Liver (tissue), 9 donors: ENCODE data around the gene NUDT14. TPM values are rescaled to one million over a fixed set of nuclear protein-coding genes. Genes with fewer than 3 reads are reported as not detected.

Experiments
- DNase-seq: peaks from one replicate; pipeline ENCODE4 v3.0.0-alpha.2; 2017; ENCODE audit warnings: low spot score
- H3K27ac ChIP-seq, 2 donors: one replicate each; pipeline ENCODE4 v1.7.0; 2013; ENCODE audit warnings: inconsistent platforms in 2 of 2, low read length in 2 of 2, control low read depth in 1 of 2, low read depth in 1 of 2, mild to moderate bottlenecking in 1 of 2
- H3K27me3 ChIP-seq, 4 donors: one replicate each; pipeline versions ENCODE4 v1.6.1 to v1.7.0; 2013; ENCODE audit warnings: low read length in 3 of 4, inconsistent platforms in 1 of 4, mild to moderate bottlenecking in 1 of 4, moderate library complexity in 1 of 4; ENCODE audit not compliant: control insufficient read depth in 4 of 4, insufficient read depth in 4 of 4
- H3K36me3 ChIP-seq, 4 donors: one replicate each; pipeline versions ENCODE4 v1.6.1 to v1.7.0; 2013; ENCODE audit warnings: low read length in 3 of 4, mild to moderate bottlenecking in 3 of 4, low read depth in 1 of 4, moderate library complexity in 1 of 4; ENCODE audit not compliant: control insufficient read depth in 4 of 4, insufficient read depth in 3 of 4
- H3K4me1 ChIP-seq, 4 donors: one replicate each; pipeline versions ENCODE4 v1.6.1 to v1.7.0; 2013; ENCODE audit warnings: low read length in 3 of 4, mild to moderate bottlenecking in 3 of 4, moderate library complexity in 1 of 4; ENCODE audit not compliant: control insufficient read depth in 4 of 4, insufficient read depth in 4 of 4
- H3K4me3 ChIP-seq, 3 donors: one replicate each; pipeline versions ENCODE4 v1.6.1 to v1.7.0; 2013; ENCODE audit warnings: low read length in 3 of 3, control low read depth in 1 of 3, low read depth in 1 of 3, mild to moderate bottlenecking in 1 of 3
- H3K9ac ChIP-seq, 2 donors: one replicate each; pipeline ENCODE4 v1.7.0; 2013; ENCODE audit warnings: low read length in 2 of 2, mild to moderate bottlenecking in 2 of 2, moderate library complexity in 2 of 2, control low read depth in 1 of 2, low read depth in 1 of 2
- H3K9me3 ChIP-seq, 4 donors: one replicate each; pipeline versions ENCODE4 v1.6.1 to v1.7.0; 2013; ENCODE audit warnings: low read length in 3 of 4; ENCODE audit not compliant: control insufficient read depth in 4 of 4
- EGR1 ChIP-seq, 2 donors: IDR thresholded peaks; 2 replicates each; pipeline ENCODE4 v1.6.1; 2016 to 2018; ENCODE audit warnings: antibody characterized with exemption in 2 of 2, low read depth in 2 of 2
- FOXA1 ChIP-seq: IDR thresholded peaks from 2 replicates; pipeline ENCODE4 v1.6.1; 2016; ENCODE audit warnings: antibody characterized with exemption
- HNF4A ChIP-seq, 2 donors: conservative IDR thresholded peaks; 2 replicates each; pipeline ENCODE4 v1.6.1; 2016; ENCODE audit warnings: antibody characterized with exemption in 2 of 2, mild to moderate bottlenecking in 2 of 2
- HNF4G ChIP-seq: IDR thresholded peaks from 2 replicates; pipeline ENCODE4 v1.6.1; 2016; ENCODE audit warnings: antibody characterized with exemption
- JUND ChIP-seq, 2 donors: IDR thresholded peaks; 2 replicates each; pipeline ENCODE4 v1.6.1; 2016; ENCODE audit warnings: antibody characterized with exemption in 2 of 2
- RAD21 ChIP-seq, 2 donors: IDR thresholded peaks; 2 replicates each; pipeline ENCODE4 v1.6.1; 2016; ENCODE audit warnings: antibody characterized with exemption in 2 of 2, mild to moderate bottlenecking in 2 of 2
- RXRA ChIP-seq, 2 donors: IDR thresholded peaks; 2 replicates each; pipeline ENCODE4 v1.6.1; 2017 to 2018; ENCODE audit warnings: antibody characterized with exemption in 2 of 2, mild to moderate bottlenecking in 1 of 2
- SP1 ChIP-seq: IDR thresholded peaks from 2 replicates; pipeline ENCODE4 v1.6.1; 2018; ENCODE audit warnings: antibody characterized with exemption, mild to moderate bottlenecking
- WGBS: extraction: QIAGEN DNeasy Blood & Tissue Kit; methylation state at CpG from one replicate; pipeline ENCODE4 v1.1.7; 2013; 5-methylcytosine and 5-hydroxymethylcytosine counted together
- polyA plus RNA-seq, 2 donors: library from polyadenylated mRNA; stranded (reverse) in 1 of 2; unstranded in 1 of 2; fragments of 200-250 nt in 1 of 2; fragments of >200 nt in 1 of 2; fragmentation: Nextera tagmentation in 1 of 2; extraction: Ambion mirVana in 1 of 2; gene quantifications; one replicate each; pipeline versions ENCODE4 v1.2.1 to v1.2.3, GENCODE V29; 2013 to 2015
- total RNA-seq, 2 donors: library from RNA; depleted of rRNA; stranded (reverse); fragments of >200 nt; gene quantifications; one replicate each; pipeline ENCODE4 v1.2.3, GENCODE V29; 2014
- TF ChIP-seq, protein P1 (sequence below): IDR thresholded peaks from 2 replicates; pipeline ENCODE4 v1.6.1; 2016; ENCODE audit warnings: antibody characterized with exemption
- TF ChIP-seq, protein P2 (sequence below): IDR thresholded peaks from 2 replicates; pipeline ENCODE4 v1.6.1; 2016; ENCODE audit warnings: antibody characterized with exemption
- donor health status: healthy.
- donor health status: healthy.
- donor health status: healthy.
- donor health status: healthy.
- donor health status: healthy.

The NUDT14 gene
- total and polyA plus RNA-seq, 4 donors = 3.8 to 24.2 (median 8.0) TPM

GRCh38 chr14:105151838-105152793 is 29.0 kb downstream of the NUDT14 start:
- Histone ChIP-seq H3K9me3 (no peaks in the 10 kb centered on the region), H3K27me3 (no peaks in the 10 kb centered on the region), H3K36me3 (no peaks in the 10 kb centered on the region), H3K9ac (no peak overlapping the region), H3K4me3 (no peak overlapping the region), H3K27ac (no peak overlapping the region), H3K4me1 (peaks cover 3 to 9% (median 7%) of the 10 kb centered on the region in 4 donors)
- no peak for TF ChIP-seq FOXA1
- WGBS = 85% methylated on average over 44 of the region's 44 CpGs
- no peak for DNase-seq

DNA sequence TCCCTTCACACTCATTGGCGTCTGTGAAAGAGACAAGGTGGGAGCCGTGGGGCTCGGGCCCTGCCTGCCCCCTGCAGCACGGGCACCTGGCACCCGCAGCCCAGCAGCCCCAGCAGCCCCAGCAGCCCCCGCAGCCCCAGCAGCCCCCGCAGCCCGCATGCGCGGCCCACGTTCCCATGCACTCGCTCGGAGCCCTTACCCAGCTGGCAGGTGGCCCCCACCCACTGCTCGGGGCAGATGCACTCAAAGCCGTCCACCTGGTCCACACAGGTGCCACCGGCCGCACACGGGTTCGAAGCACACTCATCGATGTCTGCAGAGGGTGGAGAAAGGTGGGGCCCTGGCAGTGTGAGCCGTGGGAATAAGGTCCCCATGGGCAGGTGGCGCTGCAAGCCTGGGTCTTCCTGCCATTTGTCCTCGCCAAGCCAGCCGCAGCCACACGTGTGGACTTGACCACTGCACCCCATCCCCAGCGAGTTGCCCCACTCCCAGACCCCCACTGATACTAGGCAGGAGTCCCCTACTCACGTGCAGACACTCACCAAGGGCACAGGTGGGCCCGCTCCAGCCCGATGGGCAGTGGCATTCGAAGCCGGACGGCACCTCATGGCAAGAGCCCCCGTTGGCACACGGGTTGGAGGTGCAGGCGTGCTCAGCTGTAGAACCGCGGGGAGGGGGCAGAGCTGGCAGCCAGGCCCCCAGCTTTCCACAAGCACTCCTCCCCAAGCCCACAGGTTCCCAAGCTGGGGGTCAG is 29.9 kb downstream of the NUDT14 start:
- H3K36me3 ChIP-seq = no peaks in the 10 kb centered on the region
- H3K9me3 ChIP-seq = no peaks in the 10 kb centered on the region
- H3K27ac ChIP-seq = no peak overlapping the region
- no peaks in the 10 kb centered on the region for H3K27me3 ChIP-seq
- H3K4me1 ChIP-seq = peaks cover 3 to 9% (median 7%) of the 10 kb centered on the region in 4 donors
- 91% methylated on average over 37 of the region's 37 CpGs for WGBS
- H3K9ac ChIP-seq = no peak overlapping the region
- no peak for TF ChIP-seq EGR1 (IDR thresholded peaks at IDR 0.05; ENCODE audit: low read depth in 2 of 2)
- no peak for TF ChIP-seq SP1
- no peak for TF ChIP-seq HNF4G
- no peak for TF ChIP-seq RAD21 (IDR thresholded peaks at IDR 0.05)
- no peak for TF ChIP-seq RXRA (IDR thresholded peaks at IDR 0.05)
- TF ChIP-seq, protein P1, sequence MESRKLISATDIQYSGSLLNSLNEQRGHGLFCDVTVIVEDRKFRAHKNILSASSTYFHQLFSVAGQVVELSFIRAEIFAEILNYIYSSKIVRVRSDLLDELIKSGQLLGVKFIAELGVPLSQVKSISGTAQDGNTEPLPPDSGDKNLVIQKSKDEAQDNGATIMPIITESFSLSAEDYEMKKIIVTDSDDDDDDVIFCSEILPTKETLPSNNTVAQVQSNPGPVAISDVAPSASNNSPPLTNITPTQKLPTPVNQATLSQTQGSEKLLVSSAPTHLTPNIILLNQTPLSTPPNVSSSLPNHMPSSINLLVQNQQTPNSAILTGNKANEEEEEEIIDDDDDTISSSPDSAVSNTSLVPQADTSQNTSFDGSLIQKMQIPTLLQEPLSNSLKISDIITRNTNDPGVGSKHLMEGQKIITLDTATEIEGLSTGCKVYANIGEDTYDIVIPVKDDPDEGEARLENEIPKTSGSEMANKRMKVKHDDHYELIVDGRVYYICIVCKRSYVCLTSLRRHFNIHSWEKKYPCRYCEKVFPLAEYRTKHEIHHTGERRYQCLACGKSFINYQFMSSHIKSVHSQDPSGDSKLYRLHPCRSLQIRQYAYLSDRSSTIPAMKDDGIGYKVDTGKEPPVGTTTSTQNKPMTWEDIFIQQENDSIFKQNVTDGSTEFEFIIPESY = no peak
- TF ChIP-seq, protein P2, sequence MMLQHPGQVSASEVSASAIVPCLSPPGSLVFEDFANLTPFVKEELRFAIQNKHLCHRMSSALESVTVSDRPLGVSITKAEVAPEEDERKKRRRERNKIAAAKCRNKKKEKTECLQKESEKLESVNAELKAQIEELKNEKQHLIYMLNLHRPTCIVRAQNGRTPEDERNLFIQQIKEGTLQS = no peak
- TF ChIP-seq JUND (IDR thresholded peaks at IDR 0.05) = no peak
- no peak for TF ChIP-seq HNF4A (conservative IDR thresholded peaks at IDR 0.05)
- no peak for DNase-seq
- no peak overlapping the region for H3K4me3 ChIP-seq

DNA sequence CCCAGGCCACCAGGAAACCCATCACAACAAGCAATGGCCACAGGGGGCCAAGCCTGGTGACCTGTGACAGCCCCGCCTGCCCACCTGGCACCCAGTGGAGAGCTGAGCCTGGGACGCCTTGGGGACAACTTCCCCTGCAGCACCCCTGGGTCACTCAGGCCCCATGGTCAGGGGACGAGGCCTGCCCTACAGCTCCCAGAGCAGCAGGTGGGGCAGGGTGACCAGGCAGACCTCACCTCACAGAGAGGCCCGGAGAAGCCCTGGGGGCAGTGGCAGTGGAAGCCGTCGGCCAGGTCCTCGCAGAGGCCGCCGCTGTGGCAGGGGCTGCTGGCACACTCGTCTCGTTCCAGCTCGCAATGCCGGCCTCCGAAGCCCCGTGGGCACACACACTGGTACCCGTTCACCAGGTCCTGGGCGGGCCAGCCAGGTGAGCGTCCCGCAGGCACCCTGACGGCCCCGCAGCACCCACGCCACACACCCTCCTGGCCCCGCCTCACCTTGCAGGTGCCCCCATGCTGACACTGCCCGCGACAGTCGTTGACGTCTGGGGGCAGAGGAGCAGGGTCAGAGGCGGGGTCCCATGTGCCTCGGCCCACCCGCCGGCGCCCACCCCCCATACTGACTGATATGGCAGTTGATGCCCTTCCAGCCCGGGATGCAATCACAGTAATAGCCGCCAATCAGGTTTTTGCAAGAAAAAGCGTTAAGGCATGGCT is 30.6 kb downstream of the NUDT14 start:
- Histone ChIP-seq H3K27me3 (no peaks in the 10 kb centered on the region), H3K27ac (no peak overlapping the region), H3K4me3 (no peak overlapping the region), H3K9me3 (no peaks in the 10 kb centered on the region), H3K4me1 (peaks cover 1 to 6% (median 5%) of the 10 kb centered on the region in 4 donors), H3K36me3 (no peaks in the 10 kb centered on the region), H3K9ac (no peak overlapping the region)
- no peak for DNase-seq
- 88% methylated on average over 35 of the region's 35 CpGs for WGBS
- TF ChIP-seq RXRA (IDR thresholded peaks at IDR 0.05) = no peak
- TF ChIP-seq EGR1 (IDR thresholded peaks at IDR 0.05; ENCODE audit: low read depth in 2 of 2) = no peak
- no peak for TF ChIP-seq RAD21 (IDR thresholded peaks at IDR 0.05)
- no peak for TF ChIP-seq JUND (IDR thresholded peaks at IDR 0.05)
- TF ChIP-seq HNF4A (conservative IDR thresholded peaks at IDR 0.05) = no peak
- TF ChIP-seq, protein P1 = no peak
- no peak for TF ChIP-seq SP1
